H1 (cell line): Measurements from ENCODE around the gene HYAL1. TPM values are rescaled to one million over a fixed set of nuclear protein-coding genes. Genes with fewer than 3 reads are reported as not detected.

Source experiments
- CTCF ChIA-PET: fragments of 300-600 bp; sonication (Branson Sonifier 250); formaldehyde crosslinking; loops from one replicate; lab custom pipeline; 2021; ENCODE audit not compliant: partially characterized antibody; lab: Charles Lee
- POLR2A ChIA-PET: fragments of 300-600 bp; sonication (Branson Sonifier 250); formaldehyde crosslinking; loops from one replicate; lab custom pipeline; 2021; ENCODE audit warnings: inconsistent platforms; ENCODE audit not compliant: partially characterized antibody; lab: Charles Lee
- DNase-seq, 2 experiments: peaks; one replicate each; pipeline versions ENCODE4 v3.0.0 to v3.0.0-alpha.2; 2010 to 2022; ENCODE audit warnings: low spot score in 2 of 2, low read depth in 1 of 2, mixed read lengths in 1 of 2
- FAIRE-seq: peaks from 2 replicates; lab custom pipeline; 2011; peaks lifted over from hg19 to GRCh38; lab: Jason Lieb, UNC
- H2AFZ ChIP-seq: 2 replicates; pipeline ENCODE4 v1.8.1; 2012; ENCODE audit warnings: low read length, inconsistent platforms
- H2AK5ac ChIP-seq: 2 replicates; pipeline ENCODE4 v1.6.1; 2013; ENCODE audit warnings: low read depth, low read length
- H2BK120ac ChIP-seq: replicated peaks from 2 replicates; pipeline ENCODE3; 2013; ENCODE audit warnings: low read depth, low read length, inconsistent platforms
- H2BK12ac ChIP-seq: 2 replicates; pipeline ENCODE4 v1.6.1; 2013; ENCODE audit warnings: low read depth, low read length
- H2BK15ac ChIP-seq: 2 replicates; pipeline ENCODE4 v1.6.1; 2013; ENCODE audit warnings: low read length
- H2BK20ac ChIP-seq: 2 replicates; pipeline ENCODE4 v1.6.1; 2013; ENCODE audit warnings: low read length
- H2BK5ac ChIP-seq: 2 replicates; pipeline ENCODE4 v1.6.1; 2013; ENCODE audit warnings: low read depth, low read length
- H3K14ac ChIP-seq: 2 replicates; pipeline ENCODE4 v1.6.1; 2013; ENCODE audit warnings: inconsistent platforms; ENCODE audit not compliant: insufficient read length
- H3K18ac ChIP-seq: 2 replicates; pipeline ENCODE4 v1.6.1; 2013; ENCODE audit warnings: low read length; ENCODE audit errors: extremely low read depth
- H3K23ac ChIP-seq: 2 replicates; pipeline ENCODE4 v1.6.1; 2013; ENCODE audit warnings: inconsistent platforms; ENCODE audit not compliant: insufficient read length
- H3K23me2 ChIP-seq: 2 replicates; pipeline ENCODE4 v1.6.1; 2013; ENCODE audit warnings: low read depth, low read length
- H3K27ac ChIP-seq: 2 replicates; pipeline ENCODE4 v1.6.1; 2011; ENCODE audit warnings: low read depth, low read length, inconsistent platforms
- H3K27me3 ChIP-seq, 4 experiments: replicated peaks in 1 of 4; 1 replicate in 1 of 4; 2 replicates in 3 of 4; pipeline versions ENCODE4 v1.6.1 to v1.8.1; 2011 to 2013; ENCODE audit warnings: low read length in 3 of 4, mild to moderate bottlenecking in 3 of 4, inconsistent platforms in 2 of 4, mixed read lengths in 2 of 4, moderate library complexity in 1 of 4; ENCODE audit not compliant: control insufficient read depth in 3 of 4, insufficient read depth in 3 of 4; ENCODE audit errors: extremely low read depth in 1 of 4
- H3K36me3 ChIP-seq, 4 experiments: 2 replicates each; pipeline versions ENCODE4 v1.6.1 to v1.8.1; 2011 to 2013; ENCODE audit warnings: mild to moderate bottlenecking in 4 of 4, low read length in 3 of 4, moderate library complexity in 2 of 4, control low read depth in 1 of 4, inconsistent platforms in 1 of 4; ENCODE audit not compliant: insufficient read depth in 4 of 4, control insufficient read depth in 2 of 4
- H3K4ac ChIP-seq: replicated peaks from 2 replicates; pipeline ENCODE3; 2013; ENCODE audit warnings: low read length, low read depth, mixed read lengths, inconsistent platforms; ENCODE audit not compliant: insufficient read length
- H3K4me1 ChIP-seq, 4 experiments: replicated peaks in 1 of 4; 1 replicate in 1 of 4; 2 replicates in 3 of 4; pipeline versions ENCODE4 v1.6.1 to v1.8.1; 2011 to 2013; ENCODE audit warnings: low read length in 3 of 4, inconsistent platforms in 2 of 4, mixed read lengths in 1 of 4; ENCODE audit not compliant: insufficient read depth in 4 of 4, control insufficient read depth in 3 of 4
- H3K4me2 ChIP-seq, 2 experiments: 2 replicates each; pipeline versions ENCODE4 v1.6.1 to v1.8.1; 2011 to 2013; ENCODE audit warnings: low read depth in 2 of 2, low read length in 2 of 2, control low read depth in 1 of 2, inconsistent platforms in 1 of 2, mild to moderate bottlenecking in 1 of 2; ENCODE audit not compliant: insufficient read depth in 1 of 2
- H3K4me3 ChIP-seq, 4 experiments: fragments of 200-600, 300-600 bp in 1 of 4; sonication (generic), shearing (Covaris generic), sonication (Bioruptor Twin) in 1 of 4; 2 replicates each; pipeline versions ENCODE4 v1.5.1 to v1.8.1; 2011 to 2016; ENCODE audit warnings: low read length in 4 of 4, low read depth in 3 of 4, control low read depth in 2 of 4, inconsistent platforms in 2 of 4, mild to moderate bottlenecking in 2 of 4, mixed read lengths in 1 of 4, moderate library complexity in 1 of 4; ENCODE audit not compliant: insufficient read depth in 2 of 4; ENCODE audit errors: extremely low read depth in 1 of 4
- H3K56ac ChIP-seq: replicated peaks from 2 replicates; pipeline ENCODE3; 2013; ENCODE audit warnings: low read depth, mild to moderate bottlenecking, mixed read lengths, low read length, inconsistent platforms; ENCODE audit not compliant: insufficient read length
- H3K79me1 ChIP-seq: 2 replicates; pipeline ENCODE4 v1.6.1; 2013; ENCODE audit warnings: low read depth, low read length, control low read depth
- H3K79me2 ChIP-seq, 2 experiments: 2 replicates each; pipeline versions ENCODE4 v1.6.1 to v1.8.1; 2012 to 2013; ENCODE audit warnings: low read length in 2 of 2, mild to moderate bottlenecking in 2 of 2, inconsistent platforms in 1 of 2; ENCODE audit not compliant: insufficient read depth in 2 of 2, control insufficient read depth in 1 of 2
- H3K9ac ChIP-seq, 4 experiments: replicated peaks in 1 of 4; 1 replicate in 1 of 4; 2 replicates in 3 of 4; pipeline versions ENCODE4 v1.6.1 to v1.8.1; 2011 to 2013; ENCODE audit warnings: low read depth in 3 of 4, low read length in 3 of 4, control low read depth in 2 of 4, mild to moderate bottlenecking in 2 of 4, moderate library complexity in 2 of 4, inconsistent platforms in 1 of 4; ENCODE audit errors: extremely low read depth in 1 of 4
- H3K9me3 ChIP-seq, 2 experiments: 2 replicates each; pipeline versions ENCODE4 v1.6.1 to v1.8.1; 2012 to 2013; ENCODE audit warnings: mild to moderate bottlenecking in 2 of 2, moderate library complexity in 2 of 2, control low read depth in 1 of 2, inconsistent platforms in 1 of 2, low read depth in 1 of 2, low read length in 1 of 2, mixed read lengths in 1 of 2; ENCODE audit not compliant: insufficient read depth in 2 of 2
- H4K20me1 ChIP-seq, 2 experiments: replicated peaks in 1 of 2; 2 replicates each; pipeline versions ENCODE3 to v1.8.1; 2011 to 2013; ENCODE audit warnings: inconsistent platforms in 2 of 2, low read length in 2 of 2, mild to moderate bottlenecking in 1 of 2; ENCODE audit not compliant: insufficient read depth in 2 of 2, control insufficient read depth in 1 of 2
- H4K5ac ChIP-seq: 2 replicates; pipeline ENCODE4 v1.6.1; 2013; ENCODE audit warnings: low read length, low read depth, mixed read lengths, inconsistent platforms; ENCODE audit not compliant: insufficient read length
- H4K8ac ChIP-seq: 2 replicates; pipeline ENCODE4 v1.8.0; 2013; ENCODE audit warnings: mild to moderate bottlenecking, moderate library complexity, low read length, inconsistent platforms; ENCODE audit not compliant: insufficient read depth; ENCODE audit errors: extremely low read depth
- H4K91ac ChIP-seq: replicated peaks from 2 replicates; pipeline ENCODE3; 2013; ENCODE audit warnings: low read length, mixed read lengths, inconsistent platforms; ENCODE audit not compliant: insufficient read length
- BRCA1 ChIP-seq: IDR thresholded peaks from 2 replicates; pipeline ENCODE4 v1.6.1; 2012; ENCODE audit warnings: low read depth, low read length, improper control_type of control experiment
- CEBPB ChIP-seq: IDR thresholded peaks from 2 replicates; pipeline ENCODE4 v1.6.1; 2012; ENCODE audit warnings: low read depth, low read length
- CHD1 ChIP-seq: IDR thresholded peaks from 2 replicates; pipeline ENCODE4 v1.6.1; 2012; ENCODE audit warnings: low read depth, low read length, improper control_type of control experiment
- CTBP2 ChIP-seq: IDR thresholded peaks from 2 replicates; pipeline ENCODE4 v1.7.0; 2011; ENCODE audit warnings: borderline replicate concordance, mild to moderate bottlenecking, moderate library complexity, mixed read lengths, low read length; ENCODE audit not compliant: insufficient read depth, insufficient read length
- HDAC6 ChIP-seq: IDR thresholded peaks from one replicate; pipeline ENCODE4 v1.7.1; 2012; ENCODE audit warnings: low read depth, mild to moderate bottlenecking, inconsistent platforms, low read length, moderate library complexity
- JUND ChIP-seq: IDR thresholded peaks from 2 replicates; pipeline ENCODE4 v1.6.1; 2011; ENCODE audit warnings: mild to moderate bottlenecking, improper control_type of control experiment, low read length
- KDM4A ChIP-seq: IDR thresholded peaks from one replicate; pipeline ENCODE4 v1.7.1; 2012; ENCODE audit warnings: low read depth, mild to moderate bottlenecking, moderate library complexity, low read length, inconsistent platforms; ENCODE audit not compliant: severe bottlenecking
- MAX ChIP-seq: IDR thresholded peaks from 2 replicates; pipeline ENCODE4 v1.6.1; 2012; ENCODE audit warnings: inconsistent platforms
- PHF8 ChIP-seq: fragments of 200-600 bp; sonication (generic); conservative IDR thresholded peaks from 2 replicates; pipeline ENCODE4 v1.7.1; 2012; ENCODE audit warnings: low read depth, mild to moderate bottlenecking, inconsistent platforms, low read length, moderate library complexity
- SAP30 ChIP-seq: fragments of 300-600 bp; sonication (generic); IDR thresholded peaks from 2 replicates; pipeline ENCODE4 v1.7.1; 2012; ENCODE audit warnings: low read length, moderate library complexity, mild to moderate bottlenecking, inconsistent platforms; ENCODE audit not compliant: insufficient read depth, insufficient replicate concordance
- SIN3A ChIP-seq, 2 experiments: IDR thresholded peaks in 1 of 2; conservative IDR thresholded peaks in 1 of 2; 2 replicates each; pipeline ENCODE4 v1.6.1; 2011 to 2012; ENCODE audit warnings: low read length in 2 of 2, improper control_type of control experiment in 1 of 2, low read depth in 1 of 2, mild to moderate bottlenecking in 1 of 2
- WGBS, 2 experiments: shearing (Covaris generic) in 1 of 2; methylation state at CpG; one replicate each; pipeline versions ENCODE4 v1.1.6 to v1.1.7; 2013 to 2015; ENCODE audit warnings: low lambda C conversion rate in 2 of 2, mixed read lengths in 2 of 2, inconsistent platforms in 1 of 2, low coverage in 1 of 2, missing lambda C conversion rate in 1 of 2; ENCODE audit not compliant: insufficient replicate concordance in 2 of 2, insufficient coverage in 1 of 2, insufficient read length in 1 of 2; ENCODE audit errors: extremely low coverage in 1 of 2, missing lambda C conversion rate in 1 of 2; 5-methylcytosine and 5-hydroxymethylcytosine counted together
- polyA plus RNA-seq, 7 experiments: library from polyadenylated mRNA; depleted of rRNA in 3 of 7; stranded (reverse) in 5 of 7; unstranded in 2 of 7; fragments of >200 nt in 5 of 7; fragments of 200-250 nt in 2 of 7; gene quantifications; 1 replicate in 5 of 7; 2 replicates in 1 of 7; 4 replicates in 1 of 7; pipeline versions ENCODE4 v1.2.1 to v1.2.3, GENCODE V29; 2011 to 2013; ENCODE audit warnings: missing spikeins in 2 of 7, mixed read lengths in 2 of 7
- total RNA-seq: library from RNA; stranded (reverse); fragmentation: NEBNext Ultra II Directional; extraction: Animal tissue kit (Norgen Biotek cat#: 25700); gene quantifications from 2 replicates; pipeline ENCODE4 v1.2.1, GENCODE V29; 2021

Gene HYAL1
- total and polyA plus RNA-seq, 2 of the 8 experiments (the other 6 are each of a cell fraction or from before 2014, with no cell fraction given) = 2.0 to 5.4 TPM

DNA sequence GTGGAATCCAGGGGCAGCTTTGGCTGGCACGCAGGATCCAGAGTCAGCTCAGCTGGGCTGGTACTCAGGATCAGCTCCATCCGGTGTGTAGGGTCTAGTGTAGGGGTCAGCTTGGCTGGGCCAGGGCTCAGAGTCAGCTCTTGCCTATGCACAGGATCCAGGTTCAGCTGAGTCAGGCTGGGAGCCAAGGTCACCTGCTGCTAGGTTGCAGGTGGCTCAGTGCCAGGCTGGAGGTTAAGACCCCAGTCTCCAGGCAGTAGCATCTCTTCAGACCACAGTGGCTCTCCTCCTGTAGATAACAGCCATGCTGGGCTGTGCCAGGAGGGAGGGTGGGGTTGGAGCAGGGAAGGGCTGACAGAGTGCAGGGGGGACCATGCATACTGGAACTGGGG, 6.0 kb downstream of the HYAL1 start:
- H3K9ac ChIP-seq = no peak overlapping the region
- H4K20me1 ChIP-seq = peaks cover 0 to 2% of the 10 kb centered on the region in 2 experiments
- H2BK15ac ChIP-seq = no peak overlapping the region
- no peaks in the 10 kb centered on the region for H3K79me2 ChIP-seq
- 88% methylated on average over 2 of the region's 2 CpGs; no CpG with 5 or more reads in 1 of the 2 experiments for WGBS, 2 experiments
- ChIA-PET CTCF (interaction anchor here (0.7 to 3.0 kb wide), 8 partner anchors 9 to 39 kb away, joined by 3 to 16 read pairs (median 3); partner anchors contain the start of gene LSMEM2), POLR2A (interaction anchor here (1.1 to 11.3 kb wide), 4 partner anchors 18 to 74 kb away, joined by 3 to 149 read pairs (median 3); partner anchors contain the start of genes HYAL2, LSMEM2 and TUSC2)
- DNase-seq = no peak
- no peak overlapping the region for H3K4me3 ChIP-seq
- H3K27me3 ChIP-seq = no peaks in the 10 kb centered on the region; a peak in 1 of 7 replicates
- H3K9me3 ChIP-seq = no peaks in the 10 kb centered on the region
- no peak overlapping the region for H3K23ac ChIP-seq
- H2AK5ac ChIP-seq = no peak overlapping the region
- peaks cover 0 to 20% (median 8%) of the 10 kb centered on the region in 4 experiments; a peak in 5 of 7 replicates for H3K4me1 ChIP-seq
- no peak overlapping the region for H2BK12ac ChIP-seq
- H2BK20ac ChIP-seq = no peak overlapping the region
- H3K4ac ChIP-seq = no peak overlapping the region
- no peaks in the 10 kb centered on the region for H3K79me1 ChIP-seq
- no peak overlapping the region for H3K27ac ChIP-seq
- FAIRE-seq = no peak
- no peak overlapping the region for H2BK120ac ChIP-seq
- H3K56ac ChIP-seq = no peak overlapping the region
- H2BK5ac ChIP-seq = no peak overlapping the region
- H2AFZ ChIP-seq = no peak overlapping the region
- no peak overlapping the region for H4K5ac ChIP-seq
- H4K91ac ChIP-seq = no peak overlapping the region
- H3K18ac ChIP-seq = no peak overlapping the region
- peak overlapping the region; percentile 82 for H4K8ac ChIP-seq
- no peak overlapping the region for H3K4me2 ChIP-seq
- H3K23me2 ChIP-seq = peaks cover 8% of the 10 kb centered on the region; the same call in 1 of the 2 replicates
- H3K36me3 ChIP-seq = no peaks in the 10 kb centered on the region
- H3K14ac ChIP-seq = no peak overlapping the region
- TF ChIP-seq CHD1 = no peak
- TF ChIP-seq SIN3A (conservative IDR thresholded peaks at IDR 0.05 in 1 of 2, IDR thresholded peaks at IDR 0.05 in 1 of 2; ENCODE audit: low read depth in 1 of 2, low read length in 2 of 2) = no peak
- TF ChIP-seq CEBPB = no peak
- no peak for TF ChIP-seq PHF8
- TF ChIP-seq CTBP2 = no peak
- TF ChIP-seq HDAC6 = no peak
- TF ChIP-seq SAP30 = no peak
- TF ChIP-seq BRCA1 = no peak
- TF ChIP-seq JUND = no peak
- no peak for TF ChIP-seq KDM4A
- TF ChIP-seq MAX = no peak
